K562 (cell line): Measurements from ENCODE around the gene ZNF691. TPM values are rescaled to one million over a fixed set of nuclear protein-coding genes. Genes with fewer than 3 reads are reported as not detected.

Source experiments
- CAMTA2 ChIP-seq: fragments of 250-450 bp; sonication (Bioruptor Pico); conservative IDR thresholded peaks from 2 replicates; pipeline ENCODE4 v1.5.1; 2022
- HDAC1 ChIP-seq, 2 experiments: fragments of 450-650 bp; IDR thresholded peaks; 2 replicates each; pipeline ENCODE4 v1.6.1; 2016 to 2017; ENCODE audit warnings: inconsistent platforms in 1 of 2, mild to moderate bottlenecking in 1 of 2, moderate library complexity in 1 of 2
- LEF1 ChIP-seq: fragments of 450-650 bp; IDR thresholded peaks from 2 replicates; pipeline ENCODE4 v1.6.1; 2016; ENCODE audit warnings: mild to moderate bottlenecking
- MCM3 ChIP-seq: fragments of 450-650 bp; IDR thresholded peaks from 2 replicates; pipeline ENCODE4 v1.6.1; 2016
- MYNN ChIP-seq, 2 experiments: sonication (generic); formaldehyde crosslinking in 1 of 2; IDR thresholded peaks; 2 replicates each; pipeline versions ENCODE4 v1.5.0 to v1.6.1; 2016 to 2020; ENCODE audit warnings: antibody characterized with exemption in 1 of 2, missing genetic modification reagents in 1 of 2
- NCOA1 ChIP-seq: fragments of 450-650 bp; IDR thresholded peaks from 2 replicates; pipeline ENCODE4 v1.6.1; 2016; ENCODE audit warnings: low read depth
- RBM14 ChIP-seq: fragments of 200-400 bp; formaldehyde crosslinking; IDR thresholded peaks from 2 replicates; pipeline ENCODE4 v1.6.1; 2018; ENCODE audit warnings: low read depth, mild to moderate bottlenecking, low read length, moderate library complexity, borderline replicate concordance; ENCODE audit not compliant: insufficient read depth
- RBM15 ChIP-seq: fragments of 200-400 bp; formaldehyde crosslinking; IDR thresholded peaks from 2 replicates; pipeline ENCODE4 v1.6.1; 2018; ENCODE audit warnings: mild to moderate bottlenecking, low read length, moderate library complexity; ENCODE audit not compliant: insufficient read depth
- RHOXF2B ChIP-seq: fragments of 250-450 bp; sonication (Bioruptor Pico); conservative IDR thresholded peaks from 2 replicates; pipeline ENCODE4 v1.5.1; 2021
- SETDB1 ChIP-seq: IDR thresholded peaks from one replicate; pipeline ENCODE4 v1.6.1; 2012; ENCODE audit warnings: low read length, control low read depth, inconsistent platforms
- TEAD1 ChIP-seq, 2 experiments: fragments of 450-650 bp in 1 of 2; sonication (generic) in 1 of 2; formaldehyde crosslinking; IDR thresholded peaks; 2 replicates each; pipeline versions ENCODE4 v1.4.0 to v1.8.0; 2020 to 2022; ENCODE audit warnings: mild to moderate bottlenecking in 2 of 2, missing genetic modification reagents in 1 of 2
- TSHZ1 ChIP-seq: fragments of 250-450 bp; sonication (Bioruptor Pico); IDR thresholded peaks from 2 replicates; pipeline ENCODE4 v1.4.0; 2020; ENCODE audit warnings: mild to moderate bottlenecking, moderate library complexity
- polyA plus RNA-seq, 8 experiments: library from polyadenylated mRNA; depleted of rRNA in 4 of 8; stranded (reverse) in 5 of 8; unstranded in 3 of 8; fragments of >200 nt; fragmentation: Nextera tagmentation in 2 of 8; fragmentation: Illumina TruSeq in 1 of 8; extraction: Ambion mirVana in 2 of 8; extraction: Trizol in 1 of 8; gene quantifications; 2 replicates each; pipeline versions ENCODE4 v1.2.1 to v1.2.3, GENCODE V29; 2011 to 2014; ENCODE audit warnings: inconsistent platforms in 1 of 8, missing spikeins in 1 of 8
- total RNA-seq, 7 experiments: library from RNA; depleted of rRNA in 6 of 7; stranded (reverse); fragments of >200 nt in 6 of 7; fragmentation: Illumina TruSeq in 2 of 7; extraction: Trizol in 2 of 7; gene quantifications; 2 replicates each; pipeline versions ENCODE4 v1.2.1 to v1.2.3, GENCODE V29; 2011 to 2021; ENCODE audit warnings: low replicate concordance in 1 of 7
- TF ChIP-seq, protein P1 (sequence below), 2 experiments: fragments of 150-350 bp in 1 of 2; IDR thresholded peaks; 2 replicates each; pipeline ENCODE4 v1.6.1; 2012 to 2016; ENCODE audit warnings: low read depth in 2 of 2, low read length in 2 of 2, mild to moderate bottlenecking in 1 of 2, moderate library complexity in 1 of 2
- TF ChIP-seq, protein P2 (sequence below): sonication (generic); formaldehyde crosslinking; IDR thresholded peaks from 2 replicates; pipeline ENCODE4 v1.4.0; 2020; ENCODE audit warnings: mild to moderate bottlenecking, missing genetic modification reagents
- TF ChIP-seq, protein P3 (sequence below): fragments of 450-650 bp; IDR thresholded peaks from 2 replicates; pipeline ENCODE4 v1.6.1; 2016; ENCODE audit warnings: mild to moderate bottlenecking

The ZNF691 gene
- total and polyA plus RNA-seq, 9 of the 15 experiments (the other 6 are each of a cell fraction or from before 2014, with no cell fraction given), result 10.7 to 30.4 (median 14.8) TPM

DNA sequence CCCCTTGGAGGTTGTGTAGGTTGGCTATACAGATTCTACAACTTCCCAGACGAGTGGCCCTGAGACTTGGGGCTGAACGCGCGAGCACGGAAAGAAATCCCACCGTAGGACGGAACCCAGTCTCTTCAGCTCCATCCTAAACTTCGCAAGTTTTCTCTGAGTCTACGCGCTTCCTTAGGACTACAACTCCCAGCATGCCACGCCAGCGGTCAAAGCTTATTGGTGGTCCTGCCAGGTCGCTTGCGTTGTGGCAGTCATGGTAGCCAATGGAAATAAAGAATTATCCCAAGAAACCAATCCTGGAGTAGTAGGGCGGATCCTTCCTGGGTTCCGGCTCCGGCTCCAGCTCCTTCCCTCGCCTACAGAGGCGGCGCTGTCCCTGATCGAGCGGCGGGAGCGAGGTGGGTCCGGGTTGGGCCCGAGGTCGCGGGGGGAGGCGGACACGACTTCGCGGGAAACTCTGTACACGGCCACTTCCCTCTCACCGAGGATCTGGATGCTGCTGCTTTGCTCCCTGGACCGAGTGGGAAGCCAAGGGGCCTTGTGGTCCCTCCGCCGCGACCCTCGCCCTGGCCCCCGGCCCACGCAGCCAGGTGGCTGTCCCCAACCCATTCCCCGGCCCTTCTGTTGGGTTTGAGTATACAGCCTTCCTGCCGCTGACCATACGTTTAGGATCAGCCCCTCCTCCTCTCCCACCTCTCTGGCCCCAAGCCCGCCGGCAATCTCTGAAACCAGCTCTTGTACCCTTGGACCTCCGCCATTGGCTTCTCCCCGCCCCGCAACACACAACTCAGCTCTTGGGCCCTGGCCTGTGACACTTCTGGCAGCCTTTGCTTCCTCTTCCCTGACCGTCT is at the start of gene ZNF691 (continued):
- no peak for TF ChIP-seq TSHZ1 (CRISPR knock-in tag)
- TF ChIP-seq, protein P1, sequence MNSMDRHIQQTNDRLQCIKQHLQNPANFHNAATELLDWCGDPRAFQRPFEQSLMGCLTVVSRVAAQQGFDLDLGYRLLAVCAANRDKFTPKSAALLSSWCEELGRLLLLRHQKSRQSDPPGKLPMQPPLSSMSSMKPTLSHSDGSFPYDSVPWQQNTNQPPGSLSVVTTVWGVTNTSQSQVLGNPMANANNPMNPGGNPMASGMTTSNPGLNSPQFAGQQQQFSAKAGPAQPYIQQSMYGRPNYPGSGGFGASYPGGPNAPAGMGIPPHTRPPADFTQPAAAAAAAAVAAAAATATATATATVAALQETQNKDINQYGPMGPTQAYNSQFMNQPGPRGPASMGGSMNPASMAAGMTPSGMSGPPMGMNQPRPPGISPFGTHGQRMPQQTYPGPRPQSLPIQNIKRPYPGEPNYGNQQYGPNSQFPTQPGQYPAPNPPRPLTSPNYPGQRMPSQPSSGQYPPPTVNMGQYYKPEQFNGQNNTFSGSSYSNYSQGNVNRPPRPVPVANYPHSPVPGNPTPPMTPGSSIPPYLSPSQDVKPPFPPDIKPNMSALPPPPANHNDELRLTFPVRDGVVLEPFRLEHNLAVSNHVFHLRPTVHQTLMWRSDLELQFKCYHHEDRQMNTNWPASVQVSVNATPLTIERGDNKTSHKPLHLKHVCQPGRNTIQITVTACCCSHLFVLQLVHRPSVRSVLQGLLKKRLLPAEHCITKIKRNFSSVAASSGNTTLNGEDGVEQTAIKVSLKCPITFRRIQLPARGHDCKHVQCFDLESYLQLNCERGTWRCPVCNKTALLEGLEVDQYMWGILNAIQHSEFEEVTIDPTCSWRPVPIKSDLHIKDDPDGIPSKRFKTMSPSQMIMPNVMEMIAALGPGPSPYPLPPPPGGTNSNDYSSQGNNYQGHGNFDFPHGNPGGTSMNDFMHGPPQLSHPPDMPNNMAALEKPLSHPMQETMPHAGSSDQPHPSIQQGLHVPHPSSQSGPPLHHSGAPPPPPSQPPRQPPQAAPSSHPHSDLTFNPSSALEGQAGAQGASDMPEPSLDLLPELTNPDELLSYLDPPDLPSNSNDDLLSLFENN (IDR thresholded peaks at IDR 0.05; ENCODE audit: low read depth in 2 of 2, low read length in 2 of 2), result no peak; a peak in 1 of 4 replicates
- no peak for TF ChIP-seq RHOXF2B (CRISPR knock-in tag)
- TF ChIP-seq MYNN (IDR thresholded peaks at IDR 0.05), result no peak
- no peak for TF ChIP-seq MYNN (CRISPR knock-in tag; IDR thresholded peaks at IDR 0.05)
- TF ChIP-seq LEF1, result no peak
- TF ChIP-seq NCOA1, result peak; percentile 54; the same call in 1 of the 2 replicates
- TF ChIP-seq, protein P2, sequence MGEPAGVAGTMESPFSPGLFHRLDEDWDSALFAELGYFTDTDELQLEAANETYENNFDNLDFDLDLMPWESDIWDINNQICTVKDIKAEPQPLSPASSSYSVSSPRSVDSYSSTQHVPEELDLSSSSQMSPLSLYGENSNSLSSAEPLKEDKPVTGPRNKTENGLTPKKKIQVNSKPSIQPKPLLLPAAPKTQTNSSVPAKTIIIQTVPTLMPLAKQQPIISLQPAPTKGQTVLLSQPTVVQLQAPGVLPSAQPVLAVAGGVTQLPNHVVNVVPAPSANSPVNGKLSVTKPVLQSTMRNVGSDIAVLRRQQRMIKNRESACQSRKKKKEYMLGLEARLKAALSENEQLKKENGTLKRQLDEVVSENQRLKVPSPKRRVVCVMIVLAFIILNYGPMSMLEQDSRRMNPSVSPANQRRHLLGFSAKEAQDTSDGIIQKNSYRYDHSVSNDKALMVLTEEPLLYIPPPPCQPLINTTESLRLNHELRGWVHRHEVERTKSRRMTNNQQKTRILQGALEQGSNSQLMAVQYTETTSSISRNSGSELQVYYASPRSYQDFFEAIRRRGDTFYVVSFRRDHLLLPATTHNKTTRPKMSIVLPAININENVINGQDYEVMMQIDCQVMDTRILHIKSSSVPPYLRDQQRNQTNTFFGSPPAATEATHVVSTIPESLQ (CRISPR knock-in tag), result peak; percentile 96; the same call in 1 of the 2 replicates
- no peak for TF ChIP-seq CAMTA2
- TF ChIP-seq SETDB1, result no peak
- TF ChIP-seq TEAD1 (CRISPR knock-in tag; IDR thresholded peaks at IDR 0.05), result peak in 1 of 2 experiments; percentile 83; a peak in 1 of 4 replicates
- TF ChIP-seq, protein P3, sequence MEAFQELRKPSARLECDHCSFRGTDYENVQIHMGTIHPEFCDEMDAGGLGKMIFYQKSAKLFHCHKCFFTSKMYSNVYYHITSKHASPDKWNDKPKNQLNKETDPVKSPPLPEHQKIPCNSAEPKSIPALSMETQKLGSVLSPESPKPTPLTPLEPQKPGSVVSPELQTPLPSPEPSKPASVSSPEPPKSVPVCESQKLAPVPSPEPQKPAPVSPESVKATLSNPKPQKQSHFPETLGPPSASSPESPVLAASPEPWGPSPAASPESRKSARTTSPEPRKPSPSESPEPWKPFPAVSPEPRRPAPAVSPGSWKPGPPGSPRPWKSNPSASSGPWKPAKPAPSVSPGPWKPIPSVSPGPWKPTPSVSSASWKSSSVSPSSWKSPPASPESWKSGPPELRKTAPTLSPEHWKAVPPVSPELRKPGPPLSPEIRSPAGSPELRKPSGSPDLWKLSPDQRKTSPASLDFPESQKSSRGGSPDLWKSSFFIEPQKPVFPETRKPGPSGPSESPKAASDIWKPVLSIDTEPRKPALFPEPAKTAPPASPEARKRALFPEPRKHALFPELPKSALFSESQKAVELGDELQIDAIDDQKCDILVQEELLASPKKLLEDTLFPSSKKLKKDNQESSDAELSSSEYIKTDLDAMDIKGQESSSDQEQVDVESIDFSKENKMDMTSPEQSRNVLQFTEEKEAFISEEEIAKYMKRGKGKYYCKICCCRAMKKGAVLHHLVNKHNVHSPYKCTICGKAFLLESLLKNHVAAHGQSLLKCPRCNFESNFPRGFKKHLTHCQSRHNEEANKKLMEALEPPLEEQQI, result no peak
- TF ChIP-seq RBM15, result no peak
- peak in 1 of 2 experiments; percentile 78; a peak in 1 of 4 replicates for TF ChIP-seq HDAC1 (IDR thresholded peaks at IDR 0.05)
- no peak for TF ChIP-seq MCM3
- TF ChIP-seq RBM14, result no peak
